Fibroblast of skin of abdomen (primary cell): Measurements from ENCODE around the gene SBF1.
"Not testable (repeated sequence)": the region's sequence is repeated elsewhere in the genome, so short reads cannot be mapped to it uniquely, and the experiment has no call there.

Experiments used
- DNase-seq: peaks from one replicate; pipeline ENCODE4 v3.0.0-alpha.2; 2013

SBF1 gene

GRCh38 chr22:50398831-50399648, 75.8 kb downstream of the SBF1 start:
- no peak for DNase-seq

- DNase-seq: not testable (repeated sequence)
Observed at GRCh38 chr22:50397371-50398060, 77.3 kb downstream of the SBF1 start.

- DNase-seq: no peak
Observed at GRCh38 chr22:50396751-50397370, 78.0 kb downstream of the SBF1 start.
